Keratinocyte (primary cell): ENCODE results near the gene TMEM267. TPM values are rescaled to one million over a fixed set of nuclear protein-coding genes. Genes with fewer than 3 reads are reported as not detected.
A peak's percentile ranks its signal among the peaks of the same experiment; 100 is the strongest.
"Not testable (repeated sequence)": the region's sequence is repeated elsewhere in the genome, so short reads cannot be mapped to it uniquely, and the experiment has no call there.

Experiments
- DNase-seq: peaks from one replicate; pipeline ENCODE4 v3.0.0-alpha.2; 2011; ENCODE audit warnings: low read depth, missing footprints, low spot score
- FAIRE-seq: peaks from 2 replicates; lab custom pipeline; 2011; peaks lifted over from hg19 to GRCh38; lab: Jason Lieb, UNC
- H2AFZ ChIP-seq: 2 replicates; pipeline ENCODE4 v1.6.0; 2012; ENCODE audit warnings: low read length, control low read depth, inconsistent platforms; ENCODE audit not compliant: control insufficient read depth
- H3K27ac ChIP-seq: 2 replicates; pipeline ENCODE4 v1.5.1; 2011; ENCODE audit warnings: low read length; ENCODE audit not compliant: control insufficient read depth, insufficient read depth
- H3K27me3 ChIP-seq: 3 replicates; pipeline ENCODE4 v1.6.0; 2011; ENCODE audit warnings: low read length; ENCODE audit not compliant: control insufficient read depth, insufficient read depth; ENCODE audit errors: extremely low read depth
- H3K36me3 ChIP-seq, 2 experiments: 2 replicates in 1 of 2; 3 replicates in 1 of 2; pipeline ENCODE4 v1.5.1; 2011; ENCODE audit warnings: low read length in 2 of 2, mild to moderate bottlenecking in 1 of 2; ENCODE audit not compliant: control insufficient read depth in 2 of 2, insufficient read depth in 2 of 2; ENCODE audit errors: extremely low read depth in 1 of 2
- H3K4me1 ChIP-seq: 3 replicates; pipeline ENCODE4 v1.5.1; 2011; ENCODE audit warnings: low read length; ENCODE audit not compliant: control insufficient read depth, insufficient read depth; ENCODE audit errors: extremely low read depth
- H3K4me2 ChIP-seq: 3 replicates; pipeline ENCODE4 v1.6.0; 2011; ENCODE audit warnings: low read depth, low read length; ENCODE audit not compliant: control insufficient read depth, insufficient read depth; ENCODE audit errors: extremely low read depth
- H3K4me3 ChIP-seq, 3 experiments: fragments of 200-600 bp in 1 of 3; sonication (generic) in 1 of 3; 2 replicates in 2 of 3; 3 replicates in 1 of 3; pipeline ENCODE4 v1.5.1; 2011 to 2016; ENCODE audit warnings: low read length in 3 of 3, mild to moderate bottlenecking in 3 of 3, control low read depth in 2 of 3, inconsistent platforms in 1 of 3, low read depth in 1 of 3, mixed read lengths in 1 of 3, mixed run types in 1 of 3, moderate library complexity in 1 of 3; ENCODE audit not compliant: control insufficient read depth in 2 of 3, insufficient read depth in 2 of 3; ENCODE audit errors: extremely low read depth in 1 of 3
- H3K79me2 ChIP-seq: 2 replicates; pipeline ENCODE4 v1.6.0; 2012; ENCODE audit warnings: low read length; ENCODE audit not compliant: control insufficient read depth, insufficient read depth
- H3K9ac ChIP-seq: 3 replicates; pipeline ENCODE4 v1.6.0; 2011; ENCODE audit warnings: low read length; ENCODE audit not compliant: control insufficient read depth, insufficient read depth; ENCODE audit errors: extremely low read depth
- H3K9me1 ChIP-seq: 3 replicates; pipeline ENCODE4 v1.6.0; 2011; ENCODE audit warnings: low read length; ENCODE audit not compliant: control insufficient read depth, insufficient read depth; ENCODE audit errors: extremely low read depth
- H3K9me3 ChIP-seq: 2 replicates; pipeline ENCODE4 v1.5.1; 2012; ENCODE audit warnings: low read depth, low read length; ENCODE audit not compliant: control insufficient read depth
- H4K20me1 ChIP-seq: 3 replicates; pipeline ENCODE4 v1.6.0; 2011; ENCODE audit warnings: low read length; ENCODE audit not compliant: control insufficient read depth, insufficient read depth; ENCODE audit errors: extremely low read depth
- EZH2 ChIP-seq: IDR thresholded peaks from one replicate; pipeline ENCODE4 v1.6.1; 2012; ENCODE audit warnings: inconsistent platforms, mild to moderate bottlenecking, low read length, moderate library complexity
- dilution Hi-C: fragments of 300-500 bp; cut with MboI; formaldehyde crosslinking; loops from one replicate; pipeline ENCODE4 v1.7.0; 2020; ENCODE audit warnings: low sequenced_read_pairs; ENCODE audit not compliant: extremely low pct_ligation_motif_present
- polyA plus RNA-seq, 5 experiments: library from polyadenylated mRNA; depleted of rRNA in 3 of 5; stranded (reverse) in 3 of 5; stranded (forward) in 1 of 5; unstranded in 1 of 5; fragments of >200 nt; gene quantifications; 1 replicate in 1 of 5; 2 replicates in 3 of 5; 3 replicates in 1 of 5; pipeline versions ENCODE4 v1.2.1 to v1.2.3, GENCODE V29; 2011 to 2012; ENCODE audit warnings: missing spikeins in 2 of 5, low read depth in 1 of 5, low replicate concordance in 1 of 5
- TF ChIP-seq, protein P1 (sequence below), 3 experiments: IDR thresholded peaks in 1 of 3; conservative IDR thresholded peaks in 1 of 3; optimal IDR thresholded peaks in 1 of 3; 2 replicates in 2 of 3; 3 replicates in 1 of 3; pipeline versions ENCODE3 to v1.5.1; 2011; ENCODE audit warnings: low read length in 3 of 3, mild to moderate bottlenecking in 3 of 3, moderate library complexity in 2 of 3, control low read depth in 1 of 3, inconsistent platforms in 1 of 3; ENCODE audit not compliant: insufficient read depth in 2 of 3; ENCODE audit errors: extremely low read depth in 1 of 3

The TMEM267 gene
- polyA plus RNA-seq, 1 donor (not counting 4 experiments of a cell fraction or from before 2014, with no cell fraction given) = 30.7 TPM

DNA sequence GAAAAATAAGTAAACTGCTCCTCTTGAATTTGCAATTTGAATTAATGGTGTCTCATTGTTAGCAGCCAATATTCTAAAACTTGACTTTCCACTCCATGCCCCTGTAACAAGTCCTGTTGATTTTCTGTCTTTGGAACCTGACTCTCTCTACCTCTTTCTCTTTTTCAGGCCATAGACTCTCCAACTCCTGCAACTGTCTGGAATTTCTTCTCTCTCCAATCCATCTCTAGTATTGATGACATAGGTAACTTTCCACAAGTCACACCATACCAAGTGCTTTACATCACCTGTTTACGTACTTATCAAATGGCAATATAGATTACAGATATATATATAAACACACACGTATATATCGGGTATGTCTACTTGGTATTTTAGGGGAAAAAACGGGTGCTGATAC, 30.4 kb upstream of the TMEM267 start:
- FAIRE-seq (no peak), DNase-seq (no peak)
- no peaks in the 10 kb centered on the region for H3K36me3 ChIP-seq
- H3K4me3 ChIP-seq = peak overlapping the region; percentile 51 to 87 (median 82)
- H4K20me1 ChIP-seq = no peaks in the 10 kb centered on the region
- peak overlapping the region; percentile 87 for H3K4me2 ChIP-seq
- H3K9me1 ChIP-seq = no peaks in the 10 kb centered on the region
- dilution Hi-C loops = no loop called here
- peaks cover 12% of the 10 kb centered on the region for H3K79me2 ChIP-seq
- no peaks in the 10 kb centered on the region for H3K27me3 ChIP-seq
- H3K4me1 ChIP-seq = peaks cover 16% of the 10 kb centered on the region
- H2AFZ ChIP-seq = peak overlapping the region; percentile 87
- peak overlapping the region; percentile 92 for H3K27ac ChIP-seq
- H3K9ac ChIP-seq = peak overlapping the region; percentile 94
- TF ChIP-seq EZH2 = no peak
- TF ChIP-seq, protein P1, sequence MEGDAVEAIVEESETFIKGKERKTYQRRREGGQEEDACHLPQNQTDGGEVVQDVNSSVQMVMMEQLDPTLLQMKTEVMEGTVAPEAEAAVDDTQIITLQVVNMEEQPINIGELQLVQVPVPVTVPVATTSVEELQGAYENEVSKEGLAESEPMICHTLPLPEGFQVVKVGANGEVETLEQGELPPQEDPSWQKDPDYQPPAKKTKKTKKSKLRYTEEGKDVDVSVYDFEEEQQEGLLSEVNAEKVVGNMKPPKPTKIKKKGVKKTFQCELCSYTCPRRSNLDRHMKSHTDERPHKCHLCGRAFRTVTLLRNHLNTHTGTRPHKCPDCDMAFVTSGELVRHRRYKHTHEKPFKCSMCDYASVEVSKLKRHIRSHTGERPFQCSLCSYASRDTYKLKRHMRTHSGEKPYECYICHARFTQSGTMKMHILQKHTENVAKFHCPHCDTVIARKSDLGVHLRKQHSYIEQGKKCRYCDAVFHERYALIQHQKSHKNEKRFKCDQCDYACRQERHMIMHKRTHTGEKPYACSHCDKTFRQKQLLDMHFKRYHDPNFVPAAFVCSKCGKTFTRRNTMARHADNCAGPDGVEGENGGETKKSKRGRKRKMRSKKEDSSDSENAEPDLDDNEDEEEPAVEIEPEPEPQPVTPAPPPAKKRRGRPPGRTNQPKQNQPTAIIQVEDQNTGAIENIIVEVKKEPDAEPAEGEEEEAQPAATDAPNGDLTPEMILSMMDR (optimal IDR thresholded peaks at IDR 0.05 in 1 of 3, IDR thresholded peaks at IDR 0.05 in 1 of 3, conservative IDR thresholded peaks at IDR 0.05 in 1 of 3; ENCODE audit: extremely low read depth in 1 of 3, insufficient read depth in 2 of 3, low read length in 3 of 3) = no peak
- H3K9me3 ChIP-seq = no peaks in the 10 kb centered on the region

DNA sequence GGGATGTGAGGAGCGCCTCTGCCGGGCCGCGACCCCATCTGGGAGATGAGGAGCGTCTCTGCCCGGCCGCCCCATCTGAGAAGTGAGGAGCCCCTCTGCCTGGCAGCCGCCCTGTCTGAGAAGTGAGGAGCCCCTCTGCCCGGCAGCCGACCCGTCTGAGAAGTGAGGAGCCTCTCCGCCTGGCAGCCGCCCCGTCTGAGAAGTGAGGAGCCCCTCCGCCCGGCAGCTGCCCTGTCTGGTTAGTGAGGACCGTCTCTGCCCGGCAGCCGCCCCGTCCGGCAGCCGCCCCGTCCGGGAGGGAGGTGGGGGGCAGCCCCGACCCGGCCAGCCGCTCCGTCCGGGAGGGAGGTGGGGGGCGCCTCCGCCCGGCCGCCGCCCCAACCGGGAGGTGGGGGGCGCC, 27.4 kb upstream of the TMEM267 start:
- H3K27me3 ChIP-seq, H3K9me1 ChIP-seq, H3K36me3 ChIP-seq, H3K9ac ChIP-seq, FAIRE-seq, H3K4me2 ChIP-seq, H4K20me1 ChIP-seq, DNase-seq, H3K27ac ChIP-seq, H2AFZ ChIP-seq, H3K9me3 ChIP-seq, H3K4me3 ChIP-seq, dilution Hi-C loops: not testable (repeated sequence)
- H3K4me1 ChIP-seq = peaks cover 15% of the 10 kb centered on the region
- peaks cover 12% of the 10 kb centered on the region for H3K79me2 ChIP-seq

DNA sequence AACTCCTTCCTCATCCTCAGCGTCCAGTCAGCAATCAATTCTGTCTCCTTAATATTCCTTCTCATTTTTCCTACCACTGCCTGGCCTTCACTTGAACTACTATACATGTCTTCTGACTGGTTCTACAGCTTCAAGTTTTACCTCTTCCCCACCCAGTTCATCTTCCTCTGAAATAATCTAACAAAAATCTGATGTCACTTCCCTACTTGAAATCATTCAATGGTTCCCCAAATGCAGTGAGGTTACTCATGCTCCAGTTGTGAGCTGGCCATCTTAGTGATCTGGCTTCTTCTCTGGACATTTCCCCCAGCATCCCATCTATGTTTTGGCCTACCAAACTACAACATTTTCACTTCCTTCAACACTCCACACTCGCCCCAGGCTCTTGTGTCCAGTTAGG, 14.9 kb upstream of the TMEM267 start:
- no peaks in the 10 kb centered on the region for H3K27me3 ChIP-seq
- no peaks in the 10 kb centered on the region for H3K79me2 ChIP-seq
- dilution Hi-C loops = no loop called here
- no peaks in the 10 kb centered on the region for H3K9me1 ChIP-seq
- no peak for TF ChIP-seq EZH2
- TF ChIP-seq, protein P1 (optimal IDR thresholded peaks at IDR 0.05 in 1 of 3, IDR thresholded peaks at IDR 0.05 in 1 of 3, conservative IDR thresholded peaks at IDR 0.05 in 1 of 3; ENCODE audit: extremely low read depth in 1 of 3, insufficient read depth in 2 of 3, low read length in 3 of 3) = no peak
- no peak overlapping the region for H3K4me2 ChIP-seq
- no peaks in the 10 kb centered on the region for H3K9me3 ChIP-seq
- no peak overlapping the region for H3K4me3 ChIP-seq
- no peak for DNase-seq
- no peaks in the 10 kb centered on the region for H3K36me3 ChIP-seq
- no peak for FAIRE-seq
- H4K20me1 ChIP-seq = no peaks in the 10 kb centered on the region
- no peaks in the 10 kb centered on the region for H3K4me1 ChIP-seq
- no peak overlapping the region for H2AFZ ChIP-seq
- H3K9ac ChIP-seq = no peak overlapping the region
- H3K27ac ChIP-seq = no peak overlapping the region
